Epithelial cell of alveolus of lung (primary cell): ENCODE results near the gene SLC30A1. TPM values are rescaled to one million over a fixed set of nuclear protein-coding genes. Genes with fewer than 3 reads are reported as not detected.

Source experiments
- total RNA-seq: library from RNA; depleted of rRNA; stranded (reverse); fragments of >200 nt; gene quantifications from 2 replicates; pipeline ENCODE4 v1.2.1, GENCODE V29; 2015

The SLC30A1 gene
- 9.2 and 9.4 TPM in 2 replicates for total RNA-seq

DNA sequence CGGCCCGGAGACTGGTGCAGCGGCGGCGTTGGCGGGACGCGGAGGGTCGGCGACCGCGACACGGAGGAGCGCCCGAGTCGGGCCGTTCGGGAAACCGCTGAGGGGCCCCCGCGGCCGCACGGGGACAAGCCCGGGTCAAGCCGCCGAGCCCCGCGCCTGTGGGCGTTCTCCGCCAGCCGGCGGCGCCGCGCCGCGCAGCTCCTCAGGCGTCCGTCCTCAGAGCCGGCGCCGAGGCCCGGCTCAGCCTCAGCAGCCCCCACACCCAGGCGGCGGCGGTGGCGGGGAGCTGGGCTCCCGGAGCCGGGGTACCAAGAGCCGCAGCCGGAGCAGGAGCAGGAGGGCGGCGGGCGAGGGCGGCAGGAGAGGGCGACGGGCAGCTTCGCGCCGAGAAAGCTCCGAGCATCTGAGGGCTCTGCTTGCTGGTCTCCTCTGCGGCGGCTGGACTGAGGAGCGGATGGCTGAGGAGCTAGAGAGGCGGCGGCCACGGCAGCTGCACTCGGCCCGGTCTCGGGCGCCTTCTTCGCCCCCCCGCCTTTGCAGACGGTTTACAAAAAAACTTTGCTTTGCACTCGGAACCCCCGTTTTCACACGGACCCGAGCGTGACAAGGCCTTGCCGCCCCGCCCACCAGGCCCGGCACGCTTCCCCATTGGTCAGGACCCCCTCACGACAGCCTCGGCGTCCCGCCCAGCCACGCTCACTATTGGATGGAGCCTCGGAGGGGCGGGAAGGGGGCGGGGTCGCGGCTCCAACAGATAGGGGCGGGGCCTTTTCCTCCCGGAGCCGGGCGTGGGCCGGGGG is at the start of gene SLC30A1:
SLC30A1 (minus strand) TSS at position 522 of the 800 bp plus-strand sequence. CDS start 549 bp downstream, outside the sequence.

Other genes with a start within 250 kb of the SLC30A1 start
- gene RD3, start 87.0 kb downstream of the SLC30A1 start, total RNA-seq = not detected in 2 replicates
- gene NEK2, start 96.5 kb upstream of the SLC30A1 start, total RNA-seq = 4.5 and 15.0 TPM in 2 replicates